ENCODE measurements around the gene HSPA1L.

- TF ChIP-seq REST (IDR thresholded peaks at IDR 0.05; ENCODE audit: insufficient read depth in 1 of 2, low read depth in 2 of 2, low read length in 2 of 2) = peak in 1 of 2 experiments; percentile 13; a peak in 3 of 4 replicates
- peak; percentile 54; the same call in 1 of the 2 replicates for TF ChIP-seq TAF1 (IDR thresholded peaks at IDR 0.05; ENCODE audit: borderline replicate concordance, insufficient read depth, low read length)
- TF ChIP-seq POLR2AphosphoS5 (IDR thresholded peaks at IDR 0.05; ENCODE audit: low read depth, low read length) = peak; percentile 70
- peak; percentile 78; the same call in 1 of the 2 replicates for TF ChIP-seq SIN3A (IDR thresholded peaks at IDR 0.05; ENCODE audit: borderline replicate concordance, insufficient read depth, low read length)
- TF ChIP-seq FOXP2 (optimal IDR thresholded peaks at IDR 0.05; ENCODE audit: borderline replicate concordance, extremely low read depth, extremely low read length, insufficient read depth) = no peak
These were observed 38.0 kb downstream of the HSPA1L start, which contains the start of gene VWA7 for GRCh38 chr6:31776989-31777666.
